Activated CD8-positive, alpha-beta memory T cell treated with anti-CD3 and anti-CD28 coated beads, Interleukin-2, amount 50 U/mL, for 24 hours (primary cell): Measurements from ENCODE around the gene SESN3.
"Not testable (repeated sequence)": the region's sequence is repeated elsewhere in the genome, so short reads cannot be mapped to it uniquely, and the experiment has no call there.

Source experiments
- DNase-seq: peaks from one replicate; pipeline ENCODE4 v3.0.0-alpha.2; 2020; ENCODE audit errors: extremely low read depth

SESN3 gene

DNA sequence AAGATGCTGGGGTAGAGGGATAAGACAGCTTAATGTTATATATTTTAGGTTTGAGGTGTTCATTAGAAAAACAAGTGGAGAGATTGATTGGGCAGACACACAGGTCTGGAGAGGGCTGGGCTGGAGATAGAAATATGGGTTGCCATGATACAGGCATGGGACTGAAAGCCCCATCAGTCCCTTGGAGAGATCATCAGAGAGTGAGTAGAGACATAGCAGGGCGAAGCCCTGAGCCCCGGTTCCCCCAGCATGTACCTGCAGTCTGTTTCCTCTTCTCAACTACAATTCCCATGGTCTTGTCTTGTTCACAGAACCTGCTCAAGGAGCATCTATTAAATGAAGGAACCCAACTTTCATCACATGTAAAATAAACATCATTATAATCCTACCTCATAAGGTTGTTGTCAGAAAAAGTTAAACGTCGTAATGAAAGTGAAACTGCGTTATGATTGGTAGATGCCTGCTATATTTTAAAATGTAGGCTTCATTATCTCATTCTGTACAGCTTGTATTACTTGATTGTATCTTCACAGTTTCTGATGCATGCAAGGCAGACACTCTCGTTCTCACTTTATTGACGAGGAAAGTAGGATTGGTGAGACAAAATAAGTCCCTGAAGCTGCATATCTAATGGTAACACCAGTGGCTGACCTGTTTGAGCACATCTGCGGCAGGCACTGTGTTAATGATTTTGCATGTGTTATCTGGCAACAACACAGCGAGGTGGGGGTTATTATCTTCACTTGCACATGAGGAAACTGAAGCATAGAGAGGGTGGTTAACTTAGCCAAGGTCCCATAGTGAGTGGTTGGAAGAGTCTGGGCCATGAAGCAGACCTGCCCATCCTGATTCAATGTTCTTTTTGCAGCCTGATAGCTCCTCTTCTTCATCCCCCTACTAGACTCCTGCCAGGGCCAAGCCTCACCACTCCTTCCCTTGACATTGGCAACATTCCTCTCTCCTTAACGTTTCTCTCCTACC lies 77.8 kb downstream of the SESN3 start:
- no peak for DNase-seq

- peak; percentile 68 for DNase-seq
Measured at GRCh38 chr11:95150956-95151684, 79.9 kb downstream of the SESN3 start.

- no peak for DNase-seq
Measured at GRCh38 chr11:95149651-95150364, 81.2 kb downstream of the SESN3 start.

- no peak for DNase-seq
Measured at GRCh38 chr11:95148938-95149337, 82.1 kb downstream of the SESN3 start.

GRCh38 chr11:95148406-95148805 lies 82.6 kb downstream of the SESN3 start:
- no peak for DNase-seq

- no peak for DNase-seq
Measured at GRCh38 chr11:95147364-95147905, 83.6 kb downstream of the SESN3 start.

DNA sequence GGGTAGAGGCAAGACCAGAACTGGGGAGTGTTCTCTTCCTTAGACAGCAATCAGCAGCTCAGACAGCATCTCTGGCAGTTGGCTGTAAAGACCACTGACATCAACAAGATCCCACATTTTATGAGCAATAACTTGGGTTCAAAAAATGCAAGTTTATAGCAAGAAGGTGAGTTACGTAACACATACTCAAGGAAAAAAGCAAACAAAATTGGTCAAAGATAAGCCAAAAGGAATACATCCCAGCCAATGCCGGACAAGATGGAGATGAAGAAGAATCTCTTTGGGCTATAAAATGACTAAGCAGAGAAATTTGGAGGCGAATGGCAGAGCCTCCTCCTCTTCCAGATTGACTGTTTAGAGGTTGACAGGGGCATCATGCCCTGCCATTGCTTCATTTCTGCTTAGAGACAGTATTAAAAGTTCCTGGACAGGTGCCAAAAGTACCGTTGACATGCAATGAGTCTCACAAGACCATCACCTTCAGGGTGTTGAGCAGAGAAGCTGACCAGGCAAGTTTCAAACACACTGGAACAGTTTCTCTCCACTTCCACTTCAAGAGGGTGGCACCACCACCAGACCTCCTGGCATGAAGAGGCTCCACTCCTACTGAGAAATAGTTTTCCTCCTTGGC lies 85.5 kb downstream of the SESN3 start:
- DNase-seq = no peak

DNA sequence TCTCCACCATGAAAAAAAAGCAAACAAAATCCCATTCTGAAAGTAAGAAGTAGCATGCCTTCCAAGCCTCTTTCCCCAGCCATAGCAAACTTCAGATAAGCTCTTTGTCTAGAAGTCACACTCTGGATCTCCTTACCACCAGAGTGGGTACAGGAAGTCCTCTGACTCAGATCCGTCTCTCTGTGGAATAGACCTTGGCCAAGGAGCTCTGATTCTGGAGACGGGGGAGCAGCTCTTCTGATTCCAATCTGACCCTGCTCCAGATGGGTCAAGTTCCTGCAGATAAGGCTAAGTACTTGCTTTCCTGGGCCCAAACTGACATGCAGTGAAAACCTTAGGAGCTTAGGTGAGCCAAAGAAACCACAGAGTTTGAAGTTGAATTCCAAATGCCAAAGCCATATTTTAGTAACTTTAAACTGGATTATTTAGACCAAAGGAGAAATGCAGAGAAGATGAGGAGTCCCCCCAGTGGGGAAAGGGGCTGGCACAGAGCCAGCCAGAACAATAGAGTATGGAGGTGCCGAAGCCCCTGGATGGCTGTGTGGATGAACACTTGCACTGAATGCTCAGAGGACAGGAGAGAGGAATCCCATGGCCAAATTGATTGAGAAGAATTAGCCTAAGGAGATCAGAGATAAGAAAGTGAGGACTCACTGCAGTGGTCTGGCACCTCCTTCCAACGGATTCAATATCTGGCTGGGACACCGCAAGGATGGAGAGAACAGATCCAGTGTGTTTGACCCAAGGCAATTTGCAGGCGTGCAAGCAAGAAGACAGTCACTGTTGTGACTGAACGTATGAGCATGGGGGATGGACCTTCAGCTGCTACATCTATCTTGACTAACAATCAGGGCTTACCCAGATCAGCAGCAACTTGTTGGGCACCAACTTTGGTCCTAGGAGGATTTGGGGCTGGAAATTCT lies 86.4 kb downstream of the SESN3 start:
- DNase-seq = no peak

GRCh38 chr11:95143106-95143681 lies 87.8 kb downstream of the SESN3 start:
- no peak for DNase-seq

GRCh38 chr11:95142431-95142830 lies 88.6 kb downstream of the SESN3 start:
- DNase-seq = no peak

DNA sequence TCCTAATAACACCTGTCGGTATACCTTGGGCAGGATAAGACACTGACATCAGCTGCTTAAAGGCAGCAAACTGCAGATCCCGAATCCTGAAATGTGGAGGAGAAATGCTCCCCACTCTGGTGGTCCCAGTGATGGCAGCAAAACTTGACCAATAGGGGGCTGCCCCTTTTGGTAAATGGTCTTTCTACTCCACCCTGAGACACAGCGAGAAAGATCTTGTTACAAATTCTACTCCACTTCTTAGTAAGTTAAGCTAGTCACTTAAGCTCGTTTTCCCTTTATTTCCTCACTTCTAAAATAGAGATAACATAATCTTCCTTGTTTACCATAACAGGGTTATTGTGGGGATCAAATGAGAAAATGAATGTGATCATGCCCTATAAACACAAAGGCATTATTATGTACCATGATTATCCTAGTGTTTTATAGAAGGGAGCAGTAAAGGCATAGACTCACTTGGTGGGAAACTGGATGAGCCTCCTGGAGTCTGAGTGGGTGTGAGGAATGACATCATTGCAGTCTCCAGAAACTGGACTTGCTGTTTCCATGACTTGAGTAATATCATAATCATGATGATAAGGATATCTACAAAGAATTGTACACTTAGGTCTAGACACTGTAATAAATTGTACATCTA lies 90.5 kb downstream of the SESN3 start:
- DNase-seq = no peak

DNA sequence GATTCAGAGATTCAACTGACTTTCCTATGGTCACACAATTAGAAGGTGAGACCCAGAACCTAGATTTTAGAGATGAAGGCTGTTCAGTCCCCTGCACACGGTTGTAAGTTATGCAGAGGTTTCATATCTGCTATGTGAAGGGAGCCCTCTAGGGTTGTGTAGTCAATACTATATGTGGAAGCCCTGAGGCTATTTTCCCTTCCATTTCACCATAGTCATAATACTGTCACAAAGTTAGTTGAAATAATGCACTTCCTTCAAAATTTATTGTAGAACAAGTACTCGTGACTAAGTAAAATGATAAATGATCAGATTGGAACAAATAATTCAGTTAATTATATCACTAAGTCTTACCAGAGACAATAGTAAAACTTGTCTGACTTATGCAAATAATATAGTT lies 92.6 kb downstream of the SESN3 start:
- DNase-seq = no peak

DNA sequence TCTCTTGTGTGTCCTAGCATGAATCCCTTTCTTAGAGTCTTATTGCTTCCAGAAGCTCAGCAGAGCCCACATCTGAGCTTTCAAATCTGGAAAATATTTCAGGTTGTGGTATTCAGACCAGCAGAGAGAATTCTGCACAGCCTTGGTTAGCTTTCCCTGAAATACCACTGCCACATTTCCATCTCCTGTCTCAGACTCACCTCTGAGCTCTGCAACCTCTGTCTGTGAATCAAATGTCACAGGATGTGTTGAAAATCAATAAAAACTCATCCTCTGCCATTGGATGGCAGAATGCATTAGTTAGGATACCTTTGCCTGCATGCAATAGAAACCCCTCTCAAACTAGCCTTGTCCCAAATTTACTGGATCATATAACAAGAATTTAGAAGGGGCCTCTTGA lies 93.7 kb downstream of the SESN3 start:
- no peak for DNase-seq

GRCh38 chr11:95136747-95137146 lies 94.3 kb downstream of the SESN3 start:
- DNase-seq = not testable (repeated sequence)

DNA sequence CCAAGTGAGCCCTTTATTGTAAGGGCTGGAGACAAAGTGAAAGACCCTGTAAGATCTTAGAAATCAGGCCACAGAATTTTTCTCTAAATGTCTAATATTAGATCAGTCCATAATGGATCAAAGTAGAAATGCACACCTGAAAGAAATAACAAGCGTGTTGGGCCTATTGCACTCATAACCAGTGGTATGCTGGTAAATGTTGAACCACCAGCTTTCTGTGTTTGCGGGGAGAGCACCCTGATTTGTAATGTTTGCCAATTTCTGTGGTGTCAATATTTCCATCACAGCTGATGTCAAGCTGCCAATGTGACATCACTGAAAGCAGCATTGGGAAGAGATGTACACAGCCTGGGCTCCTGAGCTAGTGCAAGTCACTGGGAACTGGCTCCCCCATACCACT lies 95.1 kb downstream of the SESN3 start:
- DNase-seq = no peak

DNA sequence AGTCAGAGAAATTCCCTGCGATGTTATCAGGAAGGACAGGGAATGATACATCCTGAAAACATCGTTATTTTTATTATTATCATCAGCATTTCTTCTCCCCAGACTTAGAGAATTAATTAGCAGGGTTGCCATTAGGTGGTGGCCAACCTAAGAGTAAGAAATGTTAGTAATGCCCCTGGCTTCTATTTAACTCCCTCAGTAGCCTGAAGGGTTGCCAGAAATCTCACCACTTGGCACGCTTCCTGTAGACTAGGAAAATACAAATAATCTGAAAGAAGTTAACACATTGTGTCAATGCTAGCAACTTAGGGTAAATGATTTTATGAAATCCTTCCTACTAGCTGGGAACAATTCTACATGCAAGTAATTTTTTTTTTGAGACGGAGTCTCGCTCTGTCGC lies 95.8 kb downstream of the SESN3 start:
- no peak for DNase-seq

- no peak for DNase-seq
Measured at GRCh38 chr11:95134491-95134890, 96.5 kb downstream of the SESN3 start.

DNA sequence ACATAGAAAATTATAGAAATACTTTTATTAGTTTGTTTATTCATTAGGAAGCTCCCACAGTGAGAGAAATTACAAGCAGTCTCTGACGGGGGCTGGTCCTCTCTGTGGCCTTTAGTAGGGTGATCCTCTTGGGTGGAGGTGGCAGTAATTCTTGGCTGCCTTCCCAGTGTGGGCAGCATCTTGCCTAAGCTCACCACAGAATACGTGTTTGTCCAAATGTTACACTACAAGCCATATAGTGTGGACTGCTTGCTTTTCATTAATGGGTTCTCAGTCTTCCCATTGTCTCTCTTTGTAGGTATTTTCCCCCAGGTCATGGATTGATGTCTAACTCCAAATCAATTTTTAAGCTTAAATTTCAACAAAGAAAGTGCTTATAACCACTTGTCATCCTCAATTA lies 98.0 kb downstream of the SESN3 start:
- no peak for DNase-seq

DNA sequence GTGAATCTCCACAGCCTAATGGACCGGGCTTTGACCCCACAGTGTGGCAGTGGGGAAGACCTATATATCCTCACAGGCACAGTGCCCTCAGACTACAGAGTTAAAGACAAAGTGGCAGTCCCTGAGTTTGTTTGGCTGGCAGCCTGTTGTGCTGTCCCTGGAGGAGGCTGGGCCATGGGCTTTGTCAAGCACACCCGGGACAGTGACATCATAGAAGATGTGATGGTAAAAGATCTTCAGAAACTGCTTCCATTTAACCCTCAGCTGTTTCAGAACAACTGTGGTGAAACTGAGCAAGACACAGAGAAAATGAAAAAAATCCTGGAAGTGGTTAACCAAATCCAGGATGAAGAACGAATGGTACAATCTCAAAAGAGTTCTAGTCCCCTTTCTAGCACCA lies 102.4 kb downstream of the SESN3 start:
- DNase-seq = no peak

DNA sequence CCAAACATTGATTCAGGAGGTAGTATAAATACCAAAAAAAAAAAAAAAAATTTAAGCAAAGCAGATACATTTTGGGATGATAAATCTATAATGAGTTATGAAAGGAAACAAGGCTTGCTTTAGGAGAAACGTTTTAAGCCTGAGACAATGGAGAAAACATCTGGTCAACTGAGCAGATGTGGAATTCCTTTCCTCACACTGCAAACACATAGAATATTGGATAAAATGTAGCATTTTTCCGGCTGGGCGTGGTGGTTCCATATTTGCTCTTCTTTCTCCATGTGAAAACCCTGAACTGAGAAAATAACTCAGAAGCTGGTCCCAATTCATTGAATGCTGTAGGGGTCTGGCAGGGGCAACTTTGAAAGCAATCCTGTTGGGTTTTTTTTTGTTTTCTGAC lies 107.4 kb downstream of the SESN3 start:
- DNase-seq = no peak
